Heart left ventricle (tissue), 16 donors: Measurements from ENCODE around the gene BCAR3. TPM values are rescaled to one million over a fixed set of nuclear protein-coding genes. Genes with fewer than 3 reads are reported as not detected.
"Not testable (repeated sequence)": the region's sequence is repeated elsewhere in the genome, so short reads cannot be mapped to it uniquely, and the experiment has no call there.

Experiments used
- ATAC-seq, 4 donors: fragments of 200-7000 bp; cut with Tn5 transposase; one replicate each; pipeline ENCODE4 v1.9.1; 2020 to 2022; ENCODE audit warnings: moderate library complexity in 4 of 4, mild to moderate bottlenecking in 3 of 4, moderate number of reproducible peaks in 1 of 4
- DNase-seq, 5 donors: peaks; one replicate each; pipeline ENCODE4 v3.0.0-alpha.2; 2020
- H3K27ac ChIP-seq, 12 donors: fragments of 200-600 bp; sonication (generic) in 4 of 12; one replicate each; pipeline versions ENCODE4 v1.5.0 to v1.8.0; 2016 to 2022; ENCODE audit warnings: mild to moderate bottlenecking in 2 of 12
- H3K27me3 ChIP-seq, 9 donors: fragments of 200-600 bp; sonication (generic) in 2 of 9; one replicate each; pipeline versions ENCODE4 v1.5.1 to v1.8.0; 2016 to 2022; ENCODE audit warnings: mild to moderate bottlenecking in 3 of 9
- H3K36me3 ChIP-seq, 9 donors: fragments of 200-600 bp; sonication (generic) in 2 of 9; one replicate each; pipeline versions ENCODE4 v1.5.0 to v1.8.0; 2018 to 2022; ENCODE audit warnings: mild to moderate bottlenecking in 2 of 9
- H3K4me1 ChIP-seq, 12 donors: fragments of 200-600 bp; sonication (generic) in 4 of 12; one replicate each; pipeline versions ENCODE4 v1.5.0 to v1.8.0; 2016 to 2022; ENCODE audit warnings: mild to moderate bottlenecking in 3 of 12
- H3K4me3 ChIP-seq, 12 donors: fragments of 200-600 bp; sonication (generic) in 4 of 12; one replicate each; pipeline versions ENCODE4 v1.5.0 to v1.8.0; 2017 to 2022; ENCODE audit warnings: mild to moderate bottlenecking in 9 of 12, moderate library complexity in 4 of 12
- H3K9me3 ChIP-seq, 12 donors: fragments of 200-600 bp; sonication (generic) in 4 of 12; one replicate each; pipeline versions ENCODE4 v1.5.0 to v1.8.0; 2016 to 2022; ENCODE audit warnings: mild to moderate bottlenecking in 1 of 12
- POLR2A ChIP-seq, 2 donors: fragments of 450-650 bp; IDR thresholded peaks; one replicate each; pipeline ENCODE4 v1.6.1; 2017; ENCODE audit warnings: antibody characterized with exemption in 2 of 2, mild to moderate bottlenecking in 2 of 2, moderate library complexity in 2 of 2
- WGBS, 4 donors: extraction: QIAGEN DNeasy Blood & Tissue Kit in 2 of 4; methylation state at CpG; one replicate each; pipeline versions ENCODE4 v1.1.5 to v1.1.7; 2013 to 2018; 5-methylcytosine and 5-hydroxymethylcytosine counted together
- intact Hi-C, 10 donors: fragments of 100-400 bp; cut with DNase I; formaldehyde crosslinking; loops; one replicate each; pipeline versions ENCODE4 v1.11.1 to v1.14.2; 2022
- polyA plus RNA-seq, 2 donors: library from polyadenylated mRNA; stranded (reverse); fragments of 200-250 nt; gene quantifications; one replicate each; pipeline ENCODE4 v1.2.3, GENCODE V29; 2013
- total RNA-seq, 9 donors: library from RNA; depleted of rRNA in 2 of 9; stranded (reverse); fragments of >200 nt in 2 of 9; fragmentation: NEBNext Ultra II Directional in 3 of 9; extraction: Animal tissue kit (Norgen Biotek cat#: 25700) in 3 of 9; gene quantifications; one replicate each; pipeline versions ENCODE4 v1.1.0 to v1.2.4, GENCODE V29; 2016 to 2023
- TF ChIP-seq, protein P1 (sequence below), 12 donors: fragments of 200-600 bp; sonication (generic) in 4 of 12; IDR thresholded peaks; one replicate each; pipeline versions ENCODE4 v1.5.0 to v1.8.0; 2018 to 2022; ENCODE audit warnings: antibody characterized with exemption in 12 of 12, mild to moderate bottlenecking in 5 of 12
- donor health status: ischemic (EF 13 %, LVEDD 7.1; RV severe dilation, severe dysfunction).
- donor health status: healthy with polysubstance abuse.
- donor health status: DM: no; HTN: yes; CAD: no.
- donor health status: DM: no; HTN: no; CAD: no.
- donor health status: ischemic (EF 25% LVEDD 6.9; RV normal size, moderate dysfunction).
- donor health status: ischemic (EF 25% LVEDD 5.7; RV mildly dilated, moderate dysfunction).
- donor health status: healthy.
- donor health status: DM: yes; HTN: yes; CAD: no.
- donor health status: ischemic (EF 35%, LVEDD 5.7; RV mildly dilated, moderate dysfunction).
- donor health status: nonischemic (EF 11% LVEDD 7.7; RV severe dilation, severe dysfunction).
- donor health status: DM: yes; HTN: yes; CAD: no.
- donor health status: PGD.
- donor health status: ischemic (EF 29% LVEDD 5.4; RV normal size, mild dysfunction).
- donor health status: nonischemic (EF 23%, LVEDD 6.1; RV moderate dilation, normal function).

BCAR3 gene
- total and polyA plus RNA-seq, 11 donors, result 6.4 to 25.0 (median 12.9) TPM

DNA sequence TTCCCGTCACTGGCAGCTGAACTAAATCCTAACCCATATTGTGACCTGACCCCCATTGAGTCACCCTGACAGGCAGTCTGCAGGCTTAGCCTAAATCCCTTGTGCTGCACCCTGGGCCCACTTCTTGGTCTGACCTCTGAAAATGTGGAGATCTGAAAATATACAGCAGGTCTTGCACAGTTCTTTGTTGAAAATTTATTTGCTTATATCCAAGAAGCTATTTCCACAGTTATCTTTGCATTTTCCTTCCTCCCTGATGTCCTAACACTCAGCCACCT lies 87.1 kb downstream of the BCAR3 start:
- Histone ChIP-seq H3K27ac (peak overlapping the region in 1 of 12 donors; percentile 7), H3K36me3 (peaks cover 0 to 26% (median 12%) of the 10 kb centered on the region in 9 donors), H3K9me3 (no peaks in the 10 kb centered on the region), H3K4me3 (no peak overlapping the region), H3K27me3 (no peaks in the 10 kb centered on the region), H3K4me1 (peaks cover 0 to 83% (median 73%) of the 10 kb centered on the region in 12 donors)
- 78 to 100% (median 92%) methylated on average over 1 of the region's 1 CpG for WGBS, 4 donors
- TF ChIP-seq POLR2A (IDR thresholded peaks at IDR 0.05), result no peak
- TF ChIP-seq, protein P1, sequence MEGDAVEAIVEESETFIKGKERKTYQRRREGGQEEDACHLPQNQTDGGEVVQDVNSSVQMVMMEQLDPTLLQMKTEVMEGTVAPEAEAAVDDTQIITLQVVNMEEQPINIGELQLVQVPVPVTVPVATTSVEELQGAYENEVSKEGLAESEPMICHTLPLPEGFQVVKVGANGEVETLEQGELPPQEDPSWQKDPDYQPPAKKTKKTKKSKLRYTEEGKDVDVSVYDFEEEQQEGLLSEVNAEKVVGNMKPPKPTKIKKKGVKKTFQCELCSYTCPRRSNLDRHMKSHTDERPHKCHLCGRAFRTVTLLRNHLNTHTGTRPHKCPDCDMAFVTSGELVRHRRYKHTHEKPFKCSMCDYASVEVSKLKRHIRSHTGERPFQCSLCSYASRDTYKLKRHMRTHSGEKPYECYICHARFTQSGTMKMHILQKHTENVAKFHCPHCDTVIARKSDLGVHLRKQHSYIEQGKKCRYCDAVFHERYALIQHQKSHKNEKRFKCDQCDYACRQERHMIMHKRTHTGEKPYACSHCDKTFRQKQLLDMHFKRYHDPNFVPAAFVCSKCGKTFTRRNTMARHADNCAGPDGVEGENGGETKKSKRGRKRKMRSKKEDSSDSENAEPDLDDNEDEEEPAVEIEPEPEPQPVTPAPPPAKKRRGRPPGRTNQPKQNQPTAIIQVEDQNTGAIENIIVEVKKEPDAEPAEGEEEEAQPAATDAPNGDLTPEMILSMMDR (IDR thresholded peaks at IDR 0.05), result no peak
- intact Hi-C loops, result no loop called here
- DNase-seq (no peak), ATAC-seq (no peak)

GRCh38 chr1:93593854-93594602 lies 87.6 kb downstream of the BCAR3 start:
- TF ChIP-seq, protein P1 (IDR thresholded peaks at IDR 0.05), result no peak
- no peak for TF ChIP-seq POLR2A (IDR thresholded peaks at IDR 0.05)
- DNase-seq, result no peak
- Histone ChIP-seq H3K4me1 (peaks cover 0 to 80% (median 69%) of the 10 kb centered on the region in 12 donors), H3K27me3 (no peaks in the 10 kb centered on the region), H3K9me3 (no peaks in the 10 kb centered on the region), H3K27ac (peak overlapping the region in 6 of 12 donors; percentile 7 to 56 (median 24)), H3K36me3 (peaks cover 0 to 31% (median 13%) of the 10 kb centered on the region in 9 donors), H3K4me3 (no peak overlapping the region)
- WGBS, 4 donors, result 89 to 95% (median 91%) methylated on average over 13 of the region's 13 CpGs
- no peak for ATAC-seq
- intact Hi-C loops, result no loop called here

DNA sequence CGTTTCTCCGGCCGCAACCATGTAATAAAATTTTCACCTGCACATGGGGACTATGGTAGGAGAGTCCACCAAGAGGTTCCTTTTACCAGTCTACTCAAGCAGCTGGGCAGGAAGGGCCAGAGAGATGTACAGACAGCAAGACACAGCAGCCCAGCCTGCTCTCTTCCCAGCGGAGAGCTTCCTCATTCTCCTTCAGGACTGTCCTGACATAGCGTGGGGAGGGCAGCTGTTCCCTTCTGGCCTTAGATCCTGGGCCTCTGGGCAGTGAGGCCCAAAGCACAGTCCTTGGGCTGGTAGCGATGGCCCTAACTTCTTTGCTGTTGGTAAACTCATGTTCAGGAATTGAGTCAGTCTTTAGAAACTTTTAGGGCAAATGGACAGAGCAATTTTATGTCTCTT lies 89.1 kb downstream of the BCAR3 start:
- peak overlapping the region in 10 of 12 donors; percentile 5 to 56 (median 33) for H3K27ac ChIP-seq
- no peak overlapping the region for H3K4me3 ChIP-seq
- H3K27me3 ChIP-seq, result no peaks in the 10 kb centered on the region
- TF ChIP-seq, protein P1 (IDR thresholded peaks at IDR 0.05), result no peak
- TF ChIP-seq POLR2A (IDR thresholded peaks at IDR 0.05), result no peak
- peaks cover 0 to 78% (median 60%) of the 10 kb centered on the region in 12 donors for H3K4me1 ChIP-seq
- 86 to 89% (median 87%) methylated on average over 5 to 6 of the region's 6 CpGs for WGBS, 4 donors
- peaks cover 0 to 46% (median 26%) of the 10 kb centered on the region in 9 donors for H3K36me3 ChIP-seq
- DNase-seq, result no peak
- ATAC-seq, result peak in 3 of 4 donors; percentile 32 to 46 (median 32)
- no peaks in the 10 kb centered on the region for H3K9me3 ChIP-seq
- intact Hi-C loops, result no loop called here

- Histone ChIP-seq H3K36me3 (peaks cover 0 to 52% (median 31%) of the 10 kb centered on the region in 9 donors), H3K4me1 (peaks cover 0 to 78% (median 54%) of the 10 kb centered on the region in 12 donors), H3K9me3 (no peaks in the 10 kb centered on the region), H3K27me3 (no peaks in the 10 kb centered on the region), H3K27ac (peak overlapping the region in 5 of 12 donors; percentile 13 to 56 (median 44)), H3K4me3 (no peak overlapping the region)
- no peak for TF ChIP-seq POLR2A (IDR thresholded peaks at IDR 0.05)
- TF ChIP-seq, protein P1 (IDR thresholded peaks at IDR 0.05), result no peak
- DNase-seq, result no peak
- ATAC-seq, result peak in 1 of 4 donors; percentile 2
- intact Hi-C loops, result no loop called here
- 68 to 82% (median 78%) methylated on average over 10 to 17 of the region's 17 CpGs for WGBS, 4 donors
Measured at GRCh38 chr1:93591676-93592550, 89.7 kb downstream of the BCAR3 start.

DNA sequence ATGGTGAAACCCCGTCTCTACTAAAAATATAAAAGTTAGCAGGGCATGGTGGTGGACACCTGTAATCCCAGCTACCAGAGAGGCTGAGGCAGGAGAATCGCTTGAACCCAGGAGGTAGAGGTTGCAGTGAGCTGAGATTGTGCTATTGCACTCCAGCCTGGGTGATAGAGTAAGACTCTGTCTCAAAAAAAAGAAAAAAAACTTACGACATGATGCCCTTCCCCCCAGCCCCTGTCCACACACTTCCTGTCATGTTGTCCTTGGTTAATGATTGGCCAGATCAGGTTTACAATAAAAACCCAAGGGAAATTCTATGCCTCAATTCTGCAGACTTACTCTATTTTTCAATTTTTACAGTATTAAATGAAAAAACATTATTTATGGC lies 90.4 kb downstream of the BCAR3 start:
- intact Hi-C loops, H3K9me3 ChIP-seq, H3K4me3 ChIP-seq, H3K27me3 ChIP-seq, ATAC-seq, DNase-seq: not testable (repeated sequence)
- Histone ChIP-seq H3K36me3 (peaks cover 0 to 58% (median 31%) of the 10 kb centered on the region in 9 donors), H3K27ac (peak overlapping the region in 2 of 12 donors; percentile 33 to 44), H3K4me1 (peaks cover 0 to 76% (median 49%) of the 10 kb centered on the region in 12 donors)
- WGBS, 4 donors, result 78 to 85% (median 84%) methylated on average over 3 of the region's 3 CpGs
